Mucosa of rectum (tissue), 2 donors: ENCODE data around the gene SSR1.

Experiments used
- H3K27ac ChIP-seq, 2 donors: one replicate each; pipeline ENCODE4 v1.7.0; 2013; ENCODE audit warnings: inconsistent platforms in 2 of 2, low read depth in 2 of 2, low read length in 2 of 2
- H3K27me3 ChIP-seq, 2 donors: one replicate each; pipeline ENCODE4 v1.7.0; 2013; ENCODE audit warnings: low read length in 2 of 2; ENCODE audit not compliant: control insufficient read depth in 2 of 2, insufficient read depth in 2 of 2
- H3K36me3 ChIP-seq, 2 donors: one replicate each; pipeline ENCODE4 v1.7.0; 2013; ENCODE audit warnings: low read length in 2 of 2; ENCODE audit not compliant: control insufficient read depth in 2 of 2, insufficient read depth in 2 of 2
- H3K4me1 ChIP-seq, 2 donors: one replicate each; pipeline ENCODE4 v1.7.0; 2013; ENCODE audit warnings: low read length in 2 of 2, mild to moderate bottlenecking in 1 of 2; ENCODE audit not compliant: control insufficient read depth in 2 of 2, insufficient read depth in 2 of 2
- H3K4me3 ChIP-seq, 2 donors: one replicate each; pipeline ENCODE4 v1.7.0; 2013; ENCODE audit warnings: low read length in 2 of 2
- H3K9ac ChIP-seq, 2 donors: one replicate each; pipeline ENCODE4 v1.7.0; 2013; ENCODE audit warnings: low read length in 2 of 2, low read depth in 1 of 2, mild to moderate bottlenecking in 1 of 2
- H3K9me3 ChIP-seq, 2 donors: one replicate each; pipeline ENCODE4 v1.7.0; 2013; ENCODE audit warnings: low read length in 2 of 2; ENCODE audit not compliant: control insufficient read depth in 2 of 2
- donor health status: healthy.
- donor health status: Normal muscosa, but diverticular disease.

Gene SSR1

DNA sequence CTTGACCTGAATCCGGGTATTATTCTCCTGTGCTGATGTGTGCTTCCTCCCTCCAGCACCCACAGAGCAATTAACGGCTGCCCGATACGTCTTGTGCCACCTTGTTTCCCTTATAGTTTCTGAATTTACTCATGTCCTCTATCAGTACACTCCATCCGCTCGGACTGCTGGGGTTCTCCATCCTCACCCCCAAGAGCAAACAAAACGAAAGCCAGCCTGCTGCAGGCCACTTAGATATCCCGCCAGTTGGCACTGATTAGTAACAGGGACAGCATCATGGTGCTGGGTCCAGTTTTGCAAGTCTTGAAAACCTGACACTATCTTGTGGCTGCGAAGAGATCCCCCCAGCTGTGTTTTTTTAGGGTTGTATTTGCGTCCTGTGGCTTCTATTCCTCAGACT, 71.8 kb downstream of the SSR1 start:
- Histone ChIP-seq H3K27me3 (no peaks in the 10 kb centered on the region), H3K27ac (peak overlapping the region; percentile 79 to 81), H3K4me1 (peaks cover 22 to 24% of the 10 kb centered on the region in 2 donors), H3K9me3 (no peaks in the 10 kb centered on the region), H3K4me3 (no peak overlapping the region), H3K36me3 (peaks cover 20 to 43% of the 10 kb centered on the region in 2 donors), H3K9ac (peak overlapping the region in 1 of 2 donors; percentile 56)

- H3K4me1 ChIP-seq, result peaks cover 30 to 32% of the 10 kb centered on the region in 2 donors
- no peaks in the 10 kb centered on the region for H3K27me3 ChIP-seq
- no peak overlapping the region for H3K9ac ChIP-seq
- H3K36me3 ChIP-seq, result peaks cover 20 to 43% of the 10 kb centered on the region in 2 donors
- H3K4me3 ChIP-seq, result no peak overlapping the region
- H3K9me3 ChIP-seq, result no peaks in the 10 kb centered on the region
- no peak overlapping the region for H3K27ac ChIP-seq
Measured at GRCh38 chr6:7240351-7240750, 72.6 kb downstream of the SSR1 start.

DNA sequence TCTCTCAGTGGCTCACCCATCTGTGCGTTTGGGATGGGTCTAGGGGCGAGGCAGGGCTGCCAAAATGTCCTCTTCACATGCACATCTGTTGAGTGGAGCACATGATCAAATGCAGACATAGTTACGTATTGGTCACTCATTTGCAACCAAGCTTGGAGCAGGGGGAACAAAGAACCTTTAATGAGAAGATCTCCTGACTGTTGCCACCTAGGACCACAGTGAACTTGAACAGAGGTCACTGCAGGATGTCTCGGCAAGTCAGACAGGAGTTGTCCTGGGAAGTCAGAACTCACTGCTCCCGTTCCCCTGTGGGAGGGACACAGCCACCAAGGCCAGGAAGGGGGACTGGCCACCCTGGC, 73.4 kb downstream of the SSR1 start:
- no peak overlapping the region for H3K9ac ChIP-seq
- H3K27me3 ChIP-seq, result no peaks in the 10 kb centered on the region
- H3K4me3 ChIP-seq, result no peak overlapping the region
- H3K9me3 ChIP-seq, result no peaks in the 10 kb centered on the region
- no peak overlapping the region for H3K27ac ChIP-seq
- peaks cover 24 to 40% of the 10 kb centered on the region in 2 donors for H3K36me3 ChIP-seq
- H3K4me1 ChIP-seq, result peaks cover 32 to 35% of the 10 kb centered on the region in 2 donors

GRCh38 chr6:7238900-7239589, 74.0 kb downstream of the SSR1 start:
- Histone ChIP-seq H3K4me3 (no peak overlapping the region), H3K36me3 (peaks cover 28 to 36% of the 10 kb centered on the region in 2 donors), H3K9me3 (no peaks in the 10 kb centered on the region), H3K27me3 (no peaks in the 10 kb centered on the region), H3K4me1 (peaks cover 32 to 35% of the 10 kb centered on the region in 2 donors), H3K27ac (peak overlapping the region in 1 of 2 donors; percentile 34), H3K9ac (no peak overlapping the region)

GRCh38 chr6:7238526-7238899, 74.5 kb downstream of the SSR1 start:
- no peak overlapping the region for H3K4me3 ChIP-seq
- peaks cover 32 to 34% of the 10 kb centered on the region in 2 donors for H3K4me1 ChIP-seq
- no peaks in the 10 kb centered on the region for H3K9me3 ChIP-seq
- no peak overlapping the region for H3K27ac ChIP-seq
- H3K27me3 ChIP-seq, result no peaks in the 10 kb centered on the region
- peak overlapping the region in 1 of 2 donors; percentile 32 for H3K9ac ChIP-seq
- H3K36me3 ChIP-seq, result peaks cover 33 to 42% of the 10 kb centered on the region in 2 donors

DNA sequence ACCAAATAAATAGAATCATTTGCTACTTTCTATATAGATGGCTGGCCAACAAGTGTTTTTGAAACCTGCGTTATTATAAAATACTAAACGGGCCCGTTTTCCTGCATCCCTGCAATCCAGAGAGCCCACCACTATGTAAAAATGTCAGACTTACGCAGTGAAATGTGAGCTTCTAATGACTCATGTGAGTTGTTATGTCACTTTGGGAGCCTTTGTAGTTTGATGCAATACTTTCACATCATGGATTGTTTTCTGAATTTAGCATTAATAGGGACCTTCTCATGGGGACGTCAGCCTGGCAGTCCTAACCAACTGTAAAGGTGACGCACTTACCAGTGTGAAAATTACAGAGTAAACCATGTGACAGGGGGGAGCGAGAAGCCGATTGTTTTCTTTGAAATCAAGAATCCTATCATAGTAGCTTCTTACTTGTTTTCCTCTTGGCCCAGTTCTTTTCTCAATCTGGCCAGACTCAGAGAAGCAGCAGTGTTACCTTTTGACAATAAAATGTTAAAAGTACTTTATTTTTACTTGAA, 75.3 kb downstream of the SSR1 start:
- H3K9ac ChIP-seq, result no peak overlapping the region
- no peaks in the 10 kb centered on the region for H3K9me3 ChIP-seq

DNA sequence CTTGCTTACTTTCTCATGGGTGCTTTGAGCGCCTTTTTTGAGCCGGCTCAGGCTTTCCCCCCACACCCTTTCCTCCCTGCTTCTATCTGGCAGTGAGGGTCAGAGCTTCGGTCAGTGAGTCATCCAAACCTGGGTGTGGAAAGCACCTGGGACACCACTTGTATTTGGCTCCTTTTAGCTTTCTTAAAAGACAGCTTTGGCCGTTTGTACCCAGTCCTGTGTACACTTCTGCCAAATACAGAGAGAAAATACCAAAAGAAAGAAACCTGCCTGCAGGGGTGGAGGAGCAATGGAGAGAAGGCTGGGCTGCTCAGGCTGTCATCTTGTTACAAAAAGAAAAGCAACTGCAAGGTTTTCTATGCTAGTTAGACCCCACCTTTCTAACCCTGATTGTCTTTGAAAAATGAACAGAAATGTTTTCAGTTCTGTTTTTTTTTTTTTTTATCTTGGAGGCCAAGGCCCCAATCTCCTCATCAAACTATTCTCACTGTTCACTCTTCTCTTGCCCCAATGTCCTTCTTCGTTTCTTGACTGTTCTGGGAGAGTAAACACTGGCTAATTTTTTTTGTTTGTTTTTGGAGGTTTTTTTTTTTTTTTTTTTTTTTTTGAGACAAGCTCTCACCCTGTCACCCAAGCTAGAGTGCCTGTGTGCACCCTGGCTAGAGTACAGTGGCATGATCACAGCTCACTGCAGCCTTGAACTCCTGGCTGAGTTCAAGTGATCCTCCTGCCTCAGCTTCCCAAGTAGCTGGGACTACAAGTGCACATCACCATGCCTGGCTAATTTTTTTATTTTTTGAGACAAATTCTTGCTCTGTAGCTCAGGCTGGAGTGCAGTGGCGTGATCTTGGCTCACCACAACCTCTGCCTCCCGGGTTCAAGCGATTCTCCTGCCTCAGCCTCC, 76.4 kb downstream of the SSR1 start:
- peak overlapping the region; percentile 33 to 66 for H3K27ac ChIP-seq
- H3K27me3 ChIP-seq, result no peaks in the 10 kb centered on the region

More for the DNA sequence above, 75.3 kb downstream of the SSR1 start:
- H3K4me1 ChIP-seq, result peaks cover 24 to 26% of the 10 kb centered on the region in 2 donors
- H3K36me3 ChIP-seq, result peaks cover 34 to 42% of the 10 kb centered on the region in 2 donors
- H3K27ac ChIP-seq, result no peak overlapping the region
- H3K27me3 ChIP-seq, result no peaks in the 10 kb centered on the region
- H3K4me3 ChIP-seq, result no peak overlapping the region

DNA sequence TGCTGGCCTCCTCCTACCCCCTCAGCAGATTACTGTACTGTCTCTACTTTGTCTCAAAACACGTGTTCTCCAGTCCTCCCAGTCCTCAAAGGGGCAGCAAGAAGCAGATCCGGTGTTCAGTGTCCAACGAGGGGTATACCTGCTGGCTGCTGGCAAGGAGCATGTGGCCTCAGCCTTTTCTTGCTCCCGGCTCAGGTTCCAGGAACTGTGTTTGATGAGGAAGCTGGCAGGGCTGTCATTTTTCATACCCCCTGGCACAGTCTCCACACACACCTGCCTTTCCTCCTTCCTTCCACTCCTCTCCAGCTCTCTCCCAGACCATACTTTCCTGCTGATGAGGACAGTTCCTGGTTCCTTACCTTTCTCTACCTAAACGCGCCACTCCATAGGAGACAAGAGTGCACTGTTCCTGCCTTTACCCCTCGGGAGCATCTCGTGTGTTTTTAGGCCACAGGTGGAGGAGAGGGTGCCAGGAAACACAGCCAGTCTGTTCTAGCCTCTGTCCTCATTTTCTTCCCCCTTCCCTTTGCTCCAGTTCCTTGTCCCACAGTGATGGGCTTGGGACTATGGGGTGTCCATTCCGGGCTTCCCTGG, 77.2 kb downstream of the SSR1 start:
- Histone ChIP-seq H3K27ac (peak overlapping the region; percentile 33 to 66), H3K9ac (peak overlapping the region in 1 of 2 donors; percentile 29), H3K36me3 (peaks cover 44 to 52% of the 10 kb centered on the region in 2 donors), H3K4me1 (peaks cover 11 to 14% of the 10 kb centered on the region in 2 donors), H3K4me3 (no peak overlapping the region), H3K27me3 (no peaks in the 10 kb centered on the region), H3K9me3 (no peaks in the 10 kb centered on the region)

More for the DNA sequence above, 76.4 kb downstream of the SSR1 start:
- Histone ChIP-seq H3K9me3 (no peaks in the 10 kb centered on the region), H3K4me1 (peaks cover 14 to 16% of the 10 kb centered on the region in 2 donors), H3K4me3 (no peak overlapping the region), H3K36me3 (peaks cover 43 to 52% of the 10 kb centered on the region in 2 donors), H3K9ac (peak overlapping the region in 1 of 2 donors; percentile 15)

- H3K4me1 ChIP-seq, result peaks cover 10 to 14% of the 10 kb centered on the region in 2 donors
Measured at GRCh38 chr6:7234547-7234946, 78.5 kb downstream of the SSR1 start.

More at GRCh38 chr6:7234547-7234946, 78.5 kb downstream of the SSR1 start:
- H3K27me3 ChIP-seq, result no peaks in the 10 kb centered on the region
- H3K36me3 ChIP-seq, result peaks cover 51 to 56% of the 10 kb centered on the region in 2 donors
- no peak overlapping the region for H3K4me3 ChIP-seq
- H3K27ac ChIP-seq, result no peak overlapping the region
- no peaks in the 10 kb centered on the region for H3K9me3 ChIP-seq
- H3K9ac ChIP-seq, result no peak overlapping the region
